CD14-positive monocyte (primary cell): Measurements from ENCODE around the gene HOXB3. TPM values are rescaled to one million over a fixed set of nuclear protein-coding genes. Genes with fewer than 3 reads are reported as not detected.

ENCODE experiments used
- DNase-seq, 3 donors: peaks; one replicate each; pipeline ENCODE4 v3.0.0-alpha.2; 2011 to 2022
- H2AFZ ChIP-seq: 2 replicates; pipeline ENCODE4 v1.6.0; 2012; ENCODE audit warnings: mild to moderate bottlenecking, low read depth, low read length, inconsistent platforms; ENCODE audit not compliant: insufficient read depth, poor library complexity, severe bottlenecking
- H3K27ac ChIP-seq, 2 donors: 1 replicate in 1 of 2; 2 replicates in 1 of 2; pipeline ENCODE4 v1.5.1; 2012 to 2013; ENCODE audit warnings: low read length in 2 of 2, control low read depth in 1 of 2, inconsistent platforms in 1 of 2, low read depth in 1 of 2, mild to moderate bottlenecking in 1 of 2
- H3K27me3 ChIP-seq, 2 donors: one replicate each; pipeline versions ENCODE4 v1.6.0 to v1.6.1; 2011 to 2013; ENCODE audit warnings: low read length in 2 of 2; ENCODE audit not compliant: control insufficient read depth in 2 of 2, insufficient read depth in 2 of 2
- H3K36me3 ChIP-seq, 2 donors: replicated peaks in 1 of 2; 1 replicate in 1 of 2; 2 replicates in 1 of 2; pipeline versions ENCODE4 v1.5.1 to v1.6.1; 2012 to 2013; ENCODE audit warnings: low read length in 2 of 2, control low read depth in 1 of 2, inconsistent platforms in 1 of 2, mild to moderate bottlenecking in 1 of 2; ENCODE audit not compliant: insufficient read depth in 2 of 2, control insufficient read depth in 1 of 2
- H3K4me1 ChIP-seq, 2 donors: 1 replicate in 1 of 2; 2 replicates in 1 of 2; pipeline versions ENCODE4 v1.5.1 to v1.6.1; 2012 to 2013; ENCODE audit warnings: low read length in 2 of 2, control low read depth in 1 of 2, inconsistent platforms in 1 of 2, mild to moderate bottlenecking in 1 of 2, moderate library complexity in 1 of 2; ENCODE audit not compliant: insufficient read depth in 2 of 2, control insufficient read depth in 1 of 2
- H3K4me2 ChIP-seq: replicated peaks from 2 replicates; pipeline ENCODE3; 2012; ENCODE audit warnings: low read length, moderate library complexity, mild to moderate bottlenecking; ENCODE audit not compliant: poor library complexity, severe bottlenecking; ENCODE audit errors: extremely low read depth
- H3K4me3 ChIP-seq, 3 experiments: fragments of 200-600 bp in 1 of 3; sonication (generic) in 1 of 3; replicated peaks in 1 of 3; 1 replicate in 2 of 3; 2 replicates in 1 of 3; pipeline ENCODE4 v1.5.1; 2011 to 2013; ENCODE audit warnings: low read length in 3 of 3, mild to moderate bottlenecking in 3 of 3, control low read depth in 2 of 3, low read depth in 2 of 3, inconsistent platforms in 1 of 3, moderate library complexity in 1 of 3
- H3K79me2 ChIP-seq: 2 replicates; pipeline ENCODE4 v1.6.0; 2012; ENCODE audit warnings: mild to moderate bottlenecking, control low read depth, inconsistent platforms, low read length, moderate library complexity; ENCODE audit not compliant: insufficient read depth
- H3K9ac ChIP-seq: 2 replicates; pipeline ENCODE4 v1.6.0; 2017; ENCODE audit warnings: low read length, mild to moderate bottlenecking; ENCODE audit not compliant: insufficient read depth, poor library complexity, severe bottlenecking
- H3K9me3 ChIP-seq, 2 donors: replicated peaks in 1 of 2; 1 replicate in 1 of 2; 2 replicates in 1 of 2; pipeline versions ENCODE4 v1.5.1 to v1.6.1; 2012 to 2013; ENCODE audit warnings: low read length in 2 of 2, control low read depth in 1 of 2; ENCODE audit not compliant: control insufficient read depth in 1 of 2, insufficient read depth in 1 of 2
- H4K20me1 ChIP-seq: 2 replicates; pipeline ENCODE4 v1.6.0; 2012; ENCODE audit warnings: mild to moderate bottlenecking, low read length, control low read depth, moderate library complexity; ENCODE audit not compliant: insufficient read depth
- H3K27ac Mint-ChIP-seq, 7 donors: one replicate each; pipeline ENCODE4 v1.8.0; 2020; ENCODE audit warnings: mild to moderate bottlenecking in 7 of 7, mixed read lengths in 7 of 7, moderate library complexity in 6 of 7, inconsistent platforms in 2 of 7
- H3K27me3 Mint-ChIP-seq, 3 donors: one replicate each; pipeline ENCODE4 v1.8.0; 2021 to 2022; ENCODE audit warnings: low read depth in 3 of 3, mild to moderate bottlenecking in 3 of 3, mixed read lengths in 3 of 3, moderate library complexity in 3 of 3, inconsistent platforms in 1 of 3
- H3K36me3 Mint-ChIP-seq, 2 donors: one replicate each; pipeline ENCODE4 v1.8.0; 2020; ENCODE audit warnings: mixed read lengths in 2 of 2, inconsistent platforms in 1 of 2, mild to moderate bottlenecking in 1 of 2
- H3K4me1 Mint-ChIP-seq: one replicate; pipeline ENCODE4 v1.8.0; 2020; ENCODE audit warnings: mild to moderate bottlenecking, mixed read lengths
- H3K4me3 Mint-ChIP-seq, 2 donors: one replicate each; pipeline ENCODE4 v1.8.0; 2020; ENCODE audit warnings: mild to moderate bottlenecking in 2 of 2, mixed read lengths in 2 of 2, moderate library complexity in 1 of 2
- H3K9me3 Mint-ChIP-seq, 7 donors: one replicate each; pipeline ENCODE4 v1.8.0; 2020 to 2022; ENCODE audit warnings: mixed read lengths in 7 of 7, mild to moderate bottlenecking in 6 of 7, moderate library complexity in 6 of 7, inconsistent platforms in 2 of 7
- CTCF ChIP-seq: fragments of 200-600 bp; IDR thresholded peaks from one replicate; pipeline ENCODE4 v1.8.0; 2022; ENCODE audit warnings: antibody characterized with exemption, mild to moderate bottlenecking
- WGBS: methylation state at CpG from one replicate; pipeline ENCODE4 v1.1.5; 2013; ENCODE audit warnings: missing lambda C conversion rate; ENCODE audit not compliant: insufficient coverage; 5-methylcytosine and 5-hydroxymethylcytosine counted together
- intact Hi-C, 2 donors: fragments of 100-400 bp; cut with micrococcal nuclease; formaldehyde crosslinking; loops; one replicate each; pipeline versions ENCODE4 v1.15.0 to v1.15.1; 2023
- polyA plus RNA-seq, 3 donors: library from polyadenylated mRNA; depleted of rRNA in 1 of 3; unstranded in 2 of 3; stranded (reverse) in 1 of 3; fragments of 300-500 nt in 2 of 3; fragments of >200 nt in 1 of 3; fragmentation: Illumina TruSeq in 2 of 3; gene quantifications; 1 replicate in 2 of 3; 2 replicates in 1 of 3; pipeline ENCODE4 v1.2.3, GENCODE V29; 2012 to 2021

HOXB3 gene
- polyA plus RNA-seq, 3 donors: 0.56 TPM; not detected in 2

- Histone ChIP-seq H3K4me1 (peaks cover 33 to 46% of the 10 kb centered on the region in 2 donors), H3K9me3 (no peaks in the 10 kb centered on the region), H3K9ac (peak overlapping the region; percentile 57), H3K27me3 (peaks cover 40 to 82% of the 10 kb centered on the region in 2 donors), H3K4me3 (peak overlapping the region; percentile 62 to 83 (median 68)), H2AFZ (peak overlapping the region; percentile 97), H4K20me1 (no peaks in the 10 kb centered on the region), H3K27ac (peak overlapping the region in 1 of 2 donors; percentile 42), H3K36me3 (no peaks in the 10 kb centered on the region), H3K4me2 (peak overlapping the region; percentile 73), H3K79me2 (no peaks in the 10 kb centered on the region)
- Mint-ChIP-seq H3K4me1 (peaks cover 52% of the 10 kb centered on the region), H3K4me3 (peak overlapping the region; percentile 81 to 93), H3K9me3 (peaks cover 0 to 30% (median 18%) of the 10 kb centered on the region in 7 donors), H3K36me3 (peaks cover 5 to 17% of the 10 kb centered on the region in 2 donors), H3K27me3 (peaks cover 77 to 85% (median 83%) of the 10 kb centered on the region in 3 donors), H3K27ac (peak overlapping the region in 2 of 7 donors; percentile 7 to 12)
- WGBS: 0% methylated on average over 7 of the region's 12 CpGs
- no peak for TF ChIP-seq CTCF
- DNase-seq: no peak
- intact Hi-C loops: no loop called here
Measured at GRCh38 chr17:48542698-48543106, 47.3 kb downstream of the HOXB3 start.

GRCh38 chr17:48542114-48542656 lies 47.9 kb downstream of the HOXB3 start:
- peak overlapping the region in 6 of 7 donors; percentile 19 to 87 (median 68) for H3K27ac Mint-ChIP-seq
- peak overlapping the region; percentile 69 for H3K9ac ChIP-seq

More at GRCh38 chr17:48542114-48542656, 47.9 kb downstream of the HOXB3 start:
- WGBS: 1% methylated on average over 22 of the region's 27 CpGs
- peak overlapping the region in 1 of 2 donors; percentile 56 for H3K27ac ChIP-seq
- TF ChIP-seq CTCF: no peak
- intact Hi-C loops: no loop called here
- peaks cover 0 to 30% (median 18%) of the 10 kb centered on the region in 7 donors for H3K9me3 Mint-ChIP-seq
- peak overlapping the region; percentile 88 to 95 for H3K4me3 Mint-ChIP-seq
- peak overlapping the region; percentile 97 for H2AFZ ChIP-seq
- H3K4me2 ChIP-seq: peak overlapping the region; percentile 73
- H3K79me2 ChIP-seq: no peaks in the 10 kb centered on the region
- peaks cover 71 to 83% (median 78%) of the 10 kb centered on the region in 3 donors for H3K27me3 Mint-ChIP-seq
- H3K27me3 ChIP-seq: peaks cover 38 to 76% of the 10 kb centered on the region in 2 donors
- H3K4me3 ChIP-seq: peak overlapping the region; percentile 39 to 83 (median 68)
- peaks cover 31 to 43% of the 10 kb centered on the region in 2 donors for H3K4me1 ChIP-seq
- no peaks in the 10 kb centered on the region for H3K9me3 ChIP-seq
- no peaks in the 10 kb centered on the region for H3K36me3 ChIP-seq
- H3K4me1 Mint-ChIP-seq: peaks cover 47% of the 10 kb centered on the region
- no peak for DNase-seq
- H3K36me3 Mint-ChIP-seq: peaks cover 5 to 17% of the 10 kb centered on the region in 2 donors
- no peaks in the 10 kb centered on the region for H4K20me1 ChIP-seq
